HuH-7.5 (cell line): ENCODE data around the gene DYRK1A.
A peak's percentile ranks its signal among the peaks of the same experiment; 100 is the strongest.

Experiments
- DNase-seq: peaks from one replicate; pipeline ENCODE4 v3.0.0; 2011; ENCODE audit warnings: low spot score

Gene DYRK1A

GRCh38 chr21:37550618-37551330 is 184.2 kb downstream of the DYRK1A start:
- DNase-seq = no peak

GRCh38 chr21:37551331-37551992 is 184.9 kb downstream of the DYRK1A start:
- no peak for DNase-seq

- no peak for DNase-seq
Measured at GRCh38 chr21:37551993-37552355, 185.4 kb downstream of the DYRK1A start.

GRCh38 chr21:37552496-37553029 is 186.0 kb downstream of the DYRK1A start:
- DNase-seq = no peak

GRCh38 chr21:37553078-37553481 is 186.5 kb downstream of the DYRK1A start:
- DNase-seq = no peak

- DNase-seq = no peak
Measured at GRCh38 chr21:37554661-37555379, 188.2 kb downstream of the DYRK1A start.

GRCh38 chr21:37555672-37556261 is 189.2 kb downstream of the DYRK1A start:
- no peak for DNase-seq

- DNase-seq = no peak
Measured at GRCh38 chr21:37557261-37557950, 190.8 kb downstream of the DYRK1A start.

GRCh38 chr21:37558676-37559211 is 192.2 kb downstream of the DYRK1A start:
- no peak for DNase-seq

- DNase-seq = no peak
Measured at GRCh38 chr21:37560385-37560784, 193.8 kb downstream of the DYRK1A start.

- DNase-seq = no peak
Measured at GRCh38 chr21:37561506-37561905, 194.9 kb downstream of the DYRK1A start.

- no peak for DNase-seq
Measured at GRCh38 chr21:37561941-37562919, 195.7 kb downstream of the DYRK1A start.

- no peak for DNase-seq
Measured at GRCh38 chr21:37562920-37563640, 196.5 kb downstream of the DYRK1A start.

GRCh38 chr21:37563641-37564340 is 197.2 kb downstream of the DYRK1A start:
- DNase-seq = peak; percentile 71

GRCh38 chr21:37564341-37564923 is 197.9 kb downstream of the DYRK1A start:
- no peak for DNase-seq

GRCh38 chr21:37564924-37565529 is 198.5 kb downstream of the DYRK1A start:
- no peak for DNase-seq

GRCh38 chr21:37565530-37566223 is 199.1 kb downstream of the DYRK1A start:
- no peak for DNase-seq
